Prostate gland (tissue), 2 donors: Measurements from ENCODE around the gene RIC8A.

Source experiments
- POLR2A ChIP-seq: fragments of 450-650 bp; IDR thresholded peaks from one replicate; pipeline ENCODE4 v1.6.1; 2016; ENCODE audit warnings: antibody characterized with exemption, mild to moderate bottlenecking
- POLR2AphosphoS5 ChIP-seq: sonication (generic); formaldehyde crosslinking; IDR thresholded peaks from one replicate; pipeline ENCODE4 v1.6.1; 2017; ENCODE audit warnings: antibody characterized with exemption
- TF ChIP-seq, protein P1 (sequence below), 4 experiments: fragments of 200-600 bp in 2 of 4; fragments of 450-650 bp in 2 of 4; sonication (generic) in 2 of 4; IDR thresholded peaks; 1 replicate in 3 of 4; 2 replicates in 1 of 4; pipeline ENCODE4 v1.5.1; 2016 to 2019; ENCODE audit warnings: antibody characterized with exemption in 4 of 4, mild to moderate bottlenecking in 2 of 4, moderate library complexity in 2 of 4

DNA sequence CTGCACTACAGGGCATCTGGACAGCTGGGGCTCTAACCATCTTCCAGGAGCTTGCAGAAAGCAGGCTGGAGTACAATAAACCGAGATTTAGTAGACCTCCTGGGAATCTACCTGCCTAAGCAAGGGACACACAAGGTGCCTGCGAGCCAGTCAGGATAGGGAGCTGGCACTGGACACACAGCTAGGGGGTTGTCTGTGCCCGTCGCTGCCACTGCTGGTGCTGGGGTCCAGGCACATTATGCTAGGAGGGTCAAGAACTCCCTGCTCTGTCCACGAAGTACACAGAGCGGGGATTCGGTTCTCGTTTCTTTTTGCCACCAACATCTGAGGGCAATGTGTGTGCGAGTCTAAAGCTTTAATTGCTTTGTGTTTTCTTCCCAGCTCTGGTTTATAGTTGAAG is 4.2 kb downstream of the RIC8A start:
- TF ChIP-seq POLR2AphosphoS5 (no peak), POLR2A (no peak)
- TF ChIP-seq, protein P1, sequence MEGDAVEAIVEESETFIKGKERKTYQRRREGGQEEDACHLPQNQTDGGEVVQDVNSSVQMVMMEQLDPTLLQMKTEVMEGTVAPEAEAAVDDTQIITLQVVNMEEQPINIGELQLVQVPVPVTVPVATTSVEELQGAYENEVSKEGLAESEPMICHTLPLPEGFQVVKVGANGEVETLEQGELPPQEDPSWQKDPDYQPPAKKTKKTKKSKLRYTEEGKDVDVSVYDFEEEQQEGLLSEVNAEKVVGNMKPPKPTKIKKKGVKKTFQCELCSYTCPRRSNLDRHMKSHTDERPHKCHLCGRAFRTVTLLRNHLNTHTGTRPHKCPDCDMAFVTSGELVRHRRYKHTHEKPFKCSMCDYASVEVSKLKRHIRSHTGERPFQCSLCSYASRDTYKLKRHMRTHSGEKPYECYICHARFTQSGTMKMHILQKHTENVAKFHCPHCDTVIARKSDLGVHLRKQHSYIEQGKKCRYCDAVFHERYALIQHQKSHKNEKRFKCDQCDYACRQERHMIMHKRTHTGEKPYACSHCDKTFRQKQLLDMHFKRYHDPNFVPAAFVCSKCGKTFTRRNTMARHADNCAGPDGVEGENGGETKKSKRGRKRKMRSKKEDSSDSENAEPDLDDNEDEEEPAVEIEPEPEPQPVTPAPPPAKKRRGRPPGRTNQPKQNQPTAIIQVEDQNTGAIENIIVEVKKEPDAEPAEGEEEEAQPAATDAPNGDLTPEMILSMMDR (IDR thresholded peaks at IDR 0.05): no peak
